HCT116 (cell line): ENCODE measurements around the gene AAMP. TPM values are rescaled to one million over a fixed set of nuclear protein-coding genes. Genes with fewer than 3 reads are reported as not detected.

ENCODE experiments used
- ATAC-seq: fragments of 200-7000 bp; cut with Tn5 transposase; 2 replicates; pipeline ENCODE4 v1.9.1; 2020; ENCODE audit warnings: mild to moderate bottlenecking, moderate library complexity
- BruUV-seq: library from RNA; stranded (reverse); fragments of 400-500 nt; replicated peaks from 2 replicates; lab custom pipeline; 2021; lab: Mats Ljungman, UMichigan
- CTCF ChIA-PET: fragments of 300-600 bp; sonication (Branson Sonifier 250); formaldehyde crosslinking; loops from one replicate; lab custom pipeline; 2021; ENCODE audit warnings: antibody characterized with exemption; lab: Charles Lee
- POLR2A ChIA-PET: fragments of 300-600, 350-600 bp; sonication (Branson Sonifier 250); formaldehyde crosslinking; loops from one replicate; lab custom pipeline; 2021; ENCODE audit warnings: antibody characterized with exemption; lab: Charles Lee
- RAD21 ChIA-PET, 2 experiments: fragments of 300-600 bp; sonication (Branson Sonifier 250); formaldehyde crosslinking; loops; one replicate each; lab custom pipeline; 2023; ENCODE audit warnings: low total read pairs in 2 of 2; ENCODE audit not compliant: uncharacterized antibody in 2 of 2, unreplicated experiment in 2 of 2, low non-redundant PET in 1 of 2; lab: Charles Lee
- DNase-seq: peaks from one replicate; pipeline ENCODE4 v3.0.0-alpha.2; 2010; ENCODE audit warnings: low read depth, low spot score
- H2AFZ ChIP-seq: fragments of 200-600 bp; shearing (Covaris generic), sonication (generic); 2 replicates; pipeline ENCODE4 v1.6.1; 2017; ENCODE audit warnings: low read depth, mixed run types, mixed read lengths, antibody characterized with exemption, low read length; ENCODE audit not compliant: poor library complexity, severe bottlenecking
- H3K27ac ChIP-seq: 2 replicates; pipeline ENCODE4 v1.5.1; 2012; ENCODE audit warnings: low read depth, low read length
- H3K27me3 ChIP-seq: fragments of 200-600 bp; sonication (generic); 2 replicates; pipeline ENCODE4 v1.6.1; 2016; ENCODE audit warnings: mixed run types, low read length, mixed read lengths; ENCODE audit not compliant: insufficient read depth
- H3K36me3 ChIP-seq, 2 experiments: fragments of 200-500 bp in 1 of 2; fragments of 200-600 bp in 1 of 2; sonication (Bioruptor generic) in 1 of 2; sonication (generic) in 1 of 2; 2 replicates each; pipeline versions ENCODE4 v1.5.1 to v1.6.1; 2014 to 2016; ENCODE audit warnings: low read length in 2 of 2, inconsistent platforms in 1 of 2, mixed read lengths in 1 of 2, mixed run types in 1 of 2; ENCODE audit not compliant: insufficient read depth in 2 of 2, control insufficient read depth in 1 of 2
- H3K4me1 ChIP-seq, 2 experiments: fragments of 200-600 bp in 1 of 2; sonication (generic) in 1 of 2; 2 replicates each; pipeline versions ENCODE4 v1.5.1 to v1.6.1; 2012 to 2017; ENCODE audit warnings: low read length in 2 of 2, inconsistent platforms in 1 of 2, mild to moderate bottlenecking in 1 of 2, mixed read lengths in 1 of 2, mixed run types in 1 of 2, moderate library complexity in 1 of 2; ENCODE audit not compliant: insufficient read depth in 2 of 2, control insufficient read depth in 1 of 2
- H3K4me2 ChIP-seq: fragments of 200-600 bp; sonication (generic); 2 replicates; pipeline ENCODE4 v1.6.1; 2017; ENCODE audit warnings: mixed run types, low read length, mixed read lengths
- H3K4me3 ChIP-seq, 2 experiments: fragments of 200-600 bp in 1 of 2; sonication (generic) in 1 of 2; replicated peaks in 1 of 2; 2 replicates each; pipeline ENCODE4 v1.5.1; 2011 to 2016; ENCODE audit warnings: low read length in 2 of 2, control low read depth in 1 of 2, low read depth in 1 of 2, mild to moderate bottlenecking in 1 of 2, mixed read lengths in 1 of 2, mixed run types in 1 of 2
- H3K79me2 ChIP-seq: fragments of 200-600 bp; sonication (generic); 2 replicates; pipeline ENCODE4 v1.6.1; 2017; ENCODE audit warnings: mild to moderate bottlenecking, mixed run types, low read length, moderate library complexity, mixed read lengths; ENCODE audit not compliant: insufficient read depth
- H3K9ac ChIP-seq: fragments of 200-600 bp; sonication (generic); 2 replicates; pipeline ENCODE4 v1.6.1; 2016; ENCODE audit warnings: low read length, mixed read lengths
- H3K9me2 ChIP-seq: fragments of 200-600 bp; sonication (generic), shearing (Covaris generic); 2 replicates; pipeline ENCODE4 v1.6.1; 2017; ENCODE audit warnings: mixed run types, mild to moderate bottlenecking, moderate library complexity; ENCODE audit not compliant: insufficient read depth
- H3K9me3 ChIP-seq, 2 experiments: fragments of 200-500 bp in 1 of 2; fragments of 200-600 bp in 1 of 2; sonication (Bioruptor generic) in 1 of 2; sonication (generic) in 1 of 2; 2 replicates each; pipeline ENCODE4 v1.6.1; 2014 to 2017; ENCODE audit warnings: low read length in 2 of 2, mixed read lengths in 2 of 2, inconsistent platforms in 1 of 2, low read depth in 1 of 2, mild to moderate bottlenecking in 1 of 2, mixed run types in 1 of 2, moderate library complexity in 1 of 2; ENCODE audit not compliant: control insufficient read depth in 1 of 2, insufficient read depth in 1 of 2
- H4K20me1 ChIP-seq: fragments of 200-600 bp; sonication (generic), shearing (Covaris generic); 2 replicates; pipeline ENCODE4 v1.6.1; 2017; ENCODE audit warnings: mixed run types, mild to moderate bottlenecking, moderate library complexity; ENCODE audit not compliant: insufficient read depth
- CBX3 ChIP-seq: IDR thresholded peaks from 2 replicates; pipeline ENCODE4 v1.6.1; 2012; ENCODE audit warnings: low read depth
- EZH2 ChIP-seq: fragments of 200-600 bp; sonication (generic); IDR thresholded peaks from 2 replicates; pipeline ENCODE4 v1.6.1; 2017; ENCODE audit warnings: antibody characterized with exemption, mixed run types
- JUND ChIP-seq: IDR thresholded peaks from 2 replicates; pipeline ENCODE4 v1.6.1; 2012
- POLR2AphosphoS5 ChIP-seq: IDR thresholded peaks from 2 replicates; pipeline ENCODE4 v1.6.1; 2011; ENCODE audit warnings: mild to moderate bottlenecking, low read depth, low read length, moderate library complexity
- RAD21 ChIP-seq: IDR thresholded peaks from 2 replicates; pipeline ENCODE4 v1.6.1; 2012; ENCODE audit warnings: low read depth, mild to moderate bottlenecking
- SIN3A ChIP-seq: IDR thresholded peaks from 2 replicates; pipeline ENCODE4 v1.6.1; 2012; ENCODE audit warnings: low read depth
- SP1 ChIP-seq: IDR thresholded peaks from 2 replicates; pipeline ENCODE4 v1.6.1; 2012; ENCODE audit warnings: low read depth
- SRF ChIP-seq: IDR thresholded peaks from 2 replicates; pipeline ENCODE4 v1.6.1; 2012; ENCODE audit warnings: low read depth
- TCF7L2 ChIP-seq: IDR thresholded peaks from 2 replicates; pipeline ENCODE4 v1.7.0; 2011; ENCODE audit warnings: borderline replicate concordance, inconsistent platforms; ENCODE audit not compliant: insufficient read depth, insufficient read length; ENCODE audit errors: extremely low read depth
- YY1 ChIP-seq: IDR thresholded peaks from 2 replicates; pipeline ENCODE4 v1.6.1; 2011; ENCODE audit warnings: low read length, low read depth, moderate library complexity, mild to moderate bottlenecking; ENCODE audit not compliant: insufficient replicate concordance; ENCODE audit errors: extremely low read depth
- intact Hi-C: fragments of 100-400 bp; cut with micrococcal nuclease; formaldehyde crosslinking; loops from 2 replicates; pipeline ENCODE4 v1.10.0; 2022
- total RNA-seq: library from RNA; stranded (reverse); gene quantifications from one replicate; pipeline ENCODE4 v1.2.1, GENCODE V29; 2021; ENCODE audit not compliant: unreplicated experiment
- TF ChIP-seq, protein P1 (sequence below): IDR thresholded peaks from 2 replicates; pipeline ENCODE4 v1.6.1; 2012
- TF ChIP-seq, protein P2 (sequence below): IDR thresholded peaks from 2 replicates; pipeline ENCODE4 v1.6.1; 2011; ENCODE audit warnings: mild to moderate bottlenecking, low read length, moderate library complexity; ENCODE audit not compliant: insufficient replicate concordance; ENCODE audit errors: extremely low read depth
- TF ChIP-seq, protein P3 (sequence below), 3 experiments: fragments of 200-600 bp in 1 of 3; sonication (generic) in 1 of 3; IDR thresholded peaks in 2 of 3; conservative IDR thresholded peaks in 1 of 3; 2 replicates each; pipeline ENCODE4 v1.5.1; 2012 to 2017; ENCODE audit warnings: low read depth in 2 of 3, low read length in 2 of 3, antibody characterized with exemption in 1 of 3, borderline replicate concordance in 1 of 3, control low read depth in 1 of 3, mild to moderate bottlenecking in 1 of 3, mixed read lengths in 1 of 3, mixed run types in 1 of 3, moderate library complexity in 1 of 3; ENCODE audit not compliant: insufficient read depth in 1 of 3

AAMP gene
- total RNA-seq, 1 experiment from 2014 or later, result 111 TPM

DNA sequence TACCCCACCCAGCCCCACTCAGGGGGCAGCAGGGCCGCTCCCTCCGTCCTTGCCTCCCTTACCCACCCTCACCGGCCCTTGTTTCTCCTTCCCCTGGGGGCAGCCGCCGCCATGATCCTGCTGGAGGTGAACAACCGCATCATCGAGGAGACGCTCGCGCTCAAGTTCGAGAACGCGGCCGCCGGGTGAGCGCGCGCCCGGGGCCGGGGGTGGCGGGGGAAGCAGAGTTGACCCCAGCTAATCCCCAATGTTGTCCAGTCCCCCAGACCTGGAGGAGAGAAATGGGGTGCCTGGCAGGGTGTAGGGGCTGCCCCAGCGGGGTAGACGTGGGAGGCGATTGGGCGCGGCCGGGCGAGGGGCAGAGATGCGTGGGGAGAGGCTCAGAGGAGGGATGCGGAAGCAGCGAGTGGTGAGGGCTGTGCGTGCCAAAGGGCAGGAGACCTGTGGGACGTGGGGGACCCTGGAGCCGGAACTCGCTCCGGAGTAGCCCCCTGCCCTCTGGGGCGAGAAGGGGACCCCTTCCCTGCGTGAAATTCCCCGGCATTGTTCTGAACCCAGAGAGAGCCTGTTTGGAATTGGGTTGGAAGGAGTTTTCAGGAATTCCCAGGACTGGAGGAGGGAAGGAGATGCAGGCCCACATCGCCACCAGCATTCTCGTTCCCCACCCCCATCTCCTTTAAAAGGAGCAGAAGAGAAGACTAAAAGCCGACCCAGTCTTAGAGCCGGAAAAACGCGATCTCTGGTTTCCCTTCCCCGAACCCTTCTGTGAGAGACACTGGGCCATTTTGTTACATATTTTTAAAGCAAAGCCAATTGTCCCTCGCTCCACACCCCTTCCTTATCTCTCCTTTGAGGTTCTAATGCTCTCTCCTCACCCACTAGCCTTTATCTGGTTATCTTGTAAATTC lies 52.3 kb downstream of the AAMP start:
- intact Hi-C loops, result no loop called here
- TSS peak; percentile 43 for BruUV-seq
- POLR2A ChIA-PET, result no interaction called here

More for the DNA sequence above, 52.3 kb downstream of the AAMP start:
- CTCF ChIA-PET, result no interaction called here
- Histone ChIP-seq H3K9ac (peak overlapping the region; percentile 92), H4K20me1 (peaks cover 13% of the 10 kb centered on the region; the same call in 1 of the 2 replicates), H3K9me2 (no peaks in the 10 kb centered on the region), H2AFZ (no peak overlapping the region), H3K4me1 (peaks cover 12 to 26% of the 10 kb centered on the region in 2 experiments), H3K4me2 (peak overlapping the region; percentile 87), H3K27ac (peak overlapping the region; percentile 71), H3K27me3 (no peaks in the 10 kb centered on the region), H3K4me3 (peak overlapping the region; percentile 83 to 89), H3K9me3 (no peaks in the 10 kb centered on the region), H3K79me2 (peaks cover 55% of the 10 kb centered on the region), H3K36me3 (peaks cover 0 to 11% of the 10 kb centered on the region in 2 experiments; a peak in 2 of 4 replicates)
- RAD21 ChIA-PET, result no interaction called here
- DNase-seq (no peak), ATAC-seq (peak; percentile 64)
- no peak for TF ChIP-seq JUND
- TF ChIP-seq EZH2, result no peak
- no peak for TF ChIP-seq SP1
- TF ChIP-seq, protein P1, sequence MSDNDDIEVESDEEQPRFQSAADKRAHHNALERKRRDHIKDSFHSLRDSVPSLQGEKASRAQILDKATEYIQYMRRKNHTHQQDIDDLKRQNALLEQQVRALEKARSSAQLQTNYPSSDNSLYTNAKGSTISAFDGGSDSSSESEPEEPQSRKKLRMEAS, result no peak
- TF ChIP-seq, protein P2, sequence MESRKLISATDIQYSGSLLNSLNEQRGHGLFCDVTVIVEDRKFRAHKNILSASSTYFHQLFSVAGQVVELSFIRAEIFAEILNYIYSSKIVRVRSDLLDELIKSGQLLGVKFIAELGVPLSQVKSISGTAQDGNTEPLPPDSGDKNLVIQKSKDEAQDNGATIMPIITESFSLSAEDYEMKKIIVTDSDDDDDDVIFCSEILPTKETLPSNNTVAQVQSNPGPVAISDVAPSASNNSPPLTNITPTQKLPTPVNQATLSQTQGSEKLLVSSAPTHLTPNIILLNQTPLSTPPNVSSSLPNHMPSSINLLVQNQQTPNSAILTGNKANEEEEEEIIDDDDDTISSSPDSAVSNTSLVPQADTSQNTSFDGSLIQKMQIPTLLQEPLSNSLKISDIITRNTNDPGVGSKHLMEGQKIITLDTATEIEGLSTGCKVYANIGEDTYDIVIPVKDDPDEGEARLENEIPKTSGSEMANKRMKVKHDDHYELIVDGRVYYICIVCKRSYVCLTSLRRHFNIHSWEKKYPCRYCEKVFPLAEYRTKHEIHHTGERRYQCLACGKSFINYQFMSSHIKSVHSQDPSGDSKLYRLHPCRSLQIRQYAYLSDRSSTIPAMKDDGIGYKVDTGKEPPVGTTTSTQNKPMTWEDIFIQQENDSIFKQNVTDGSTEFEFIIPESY, result no peak
- TF ChIP-seq, protein P3, sequence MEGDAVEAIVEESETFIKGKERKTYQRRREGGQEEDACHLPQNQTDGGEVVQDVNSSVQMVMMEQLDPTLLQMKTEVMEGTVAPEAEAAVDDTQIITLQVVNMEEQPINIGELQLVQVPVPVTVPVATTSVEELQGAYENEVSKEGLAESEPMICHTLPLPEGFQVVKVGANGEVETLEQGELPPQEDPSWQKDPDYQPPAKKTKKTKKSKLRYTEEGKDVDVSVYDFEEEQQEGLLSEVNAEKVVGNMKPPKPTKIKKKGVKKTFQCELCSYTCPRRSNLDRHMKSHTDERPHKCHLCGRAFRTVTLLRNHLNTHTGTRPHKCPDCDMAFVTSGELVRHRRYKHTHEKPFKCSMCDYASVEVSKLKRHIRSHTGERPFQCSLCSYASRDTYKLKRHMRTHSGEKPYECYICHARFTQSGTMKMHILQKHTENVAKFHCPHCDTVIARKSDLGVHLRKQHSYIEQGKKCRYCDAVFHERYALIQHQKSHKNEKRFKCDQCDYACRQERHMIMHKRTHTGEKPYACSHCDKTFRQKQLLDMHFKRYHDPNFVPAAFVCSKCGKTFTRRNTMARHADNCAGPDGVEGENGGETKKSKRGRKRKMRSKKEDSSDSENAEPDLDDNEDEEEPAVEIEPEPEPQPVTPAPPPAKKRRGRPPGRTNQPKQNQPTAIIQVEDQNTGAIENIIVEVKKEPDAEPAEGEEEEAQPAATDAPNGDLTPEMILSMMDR (IDR thresholded peaks at IDR 0.05 in 2 of 3, conservative IDR thresholded peaks at IDR 0.05 in 1 of 3; ENCODE audit: borderline replicate concordance in 1 of 3, insufficient read depth in 1 of 3, low read depth in 2 of 3, low read length in 2 of 3), result no peak
- TF ChIP-seq SIN3A, result no peak
- TF ChIP-seq RAD21, result no peak
- TF ChIP-seq CBX3, result no peak
- TF ChIP-seq SRF, result no peak
- TF ChIP-seq POLR2AphosphoS5, result no peak
- TF ChIP-seq YY1, result no peak
- no peak for TF ChIP-seq TCF7L2
